Astrocyte of the cerebellum (primary cell): ENCODE data around the gene SHISA6.

Experiments used
- DNase-seq: peaks from one replicate; pipeline ENCODE4 v3.0.0-alpha.2; 2011; ENCODE audit warnings: low read depth
- H3K4me3 ChIP-seq: 2 replicates; pipeline ENCODE4 v1.5.1; 2011; ENCODE audit warnings: mild to moderate bottlenecking, low read depth, low read length, moderate library complexity
- in situ Hi-C: cut with HindIII; loops from 2 replicates; pipeline ENCODE4 v1.10.0; 2017; ENCODE audit warnings: low sequenced_read_pairs
- TF ChIP-seq, protein P1 (sequence below): IDR thresholded peaks from 2 replicates; pipeline ENCODE4 v1.5.1; 2012; ENCODE audit warnings: low read length, low read depth, moderate library complexity, mild to moderate bottlenecking; ENCODE audit errors: missing control alignments

The SHISA6 gene

GRCh38 chr17:11340803-11341202 is 99.8 kb downstream of the SHISA6 start:
- TF ChIP-seq, protein P1, sequence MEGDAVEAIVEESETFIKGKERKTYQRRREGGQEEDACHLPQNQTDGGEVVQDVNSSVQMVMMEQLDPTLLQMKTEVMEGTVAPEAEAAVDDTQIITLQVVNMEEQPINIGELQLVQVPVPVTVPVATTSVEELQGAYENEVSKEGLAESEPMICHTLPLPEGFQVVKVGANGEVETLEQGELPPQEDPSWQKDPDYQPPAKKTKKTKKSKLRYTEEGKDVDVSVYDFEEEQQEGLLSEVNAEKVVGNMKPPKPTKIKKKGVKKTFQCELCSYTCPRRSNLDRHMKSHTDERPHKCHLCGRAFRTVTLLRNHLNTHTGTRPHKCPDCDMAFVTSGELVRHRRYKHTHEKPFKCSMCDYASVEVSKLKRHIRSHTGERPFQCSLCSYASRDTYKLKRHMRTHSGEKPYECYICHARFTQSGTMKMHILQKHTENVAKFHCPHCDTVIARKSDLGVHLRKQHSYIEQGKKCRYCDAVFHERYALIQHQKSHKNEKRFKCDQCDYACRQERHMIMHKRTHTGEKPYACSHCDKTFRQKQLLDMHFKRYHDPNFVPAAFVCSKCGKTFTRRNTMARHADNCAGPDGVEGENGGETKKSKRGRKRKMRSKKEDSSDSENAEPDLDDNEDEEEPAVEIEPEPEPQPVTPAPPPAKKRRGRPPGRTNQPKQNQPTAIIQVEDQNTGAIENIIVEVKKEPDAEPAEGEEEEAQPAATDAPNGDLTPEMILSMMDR = no peak
- H3K4me3 ChIP-seq = no peak overlapping the region
- no peak for DNase-seq
- in situ Hi-C loops = no loop called here

DNA sequence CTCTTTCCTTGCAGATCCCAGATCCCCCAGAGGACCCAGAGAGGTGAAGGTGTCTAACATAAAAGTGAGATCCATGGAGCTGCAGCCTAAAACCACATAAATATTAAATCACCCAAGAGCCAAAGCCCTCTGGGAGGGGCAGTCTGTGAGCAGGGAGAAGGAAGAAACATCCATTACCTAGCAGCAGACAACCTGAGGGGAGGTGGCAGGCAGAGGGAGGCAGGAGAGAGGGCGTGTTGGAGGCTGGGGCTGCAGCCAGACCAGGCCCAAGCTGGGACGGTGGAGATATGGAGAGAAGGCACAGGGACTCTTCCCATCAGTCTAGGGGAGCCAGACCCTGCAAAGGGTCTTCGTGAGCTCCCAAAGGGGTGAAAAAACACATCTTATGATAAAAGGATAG is 101.1 kb downstream of the SHISA6 start:
- H3K4me3 ChIP-seq = no peak overlapping the region
- TF ChIP-seq, protein P1 = no peak
- DNase-seq = no peak
- in situ Hi-C loops = no loop called here

GRCh38 chr17:11349106-11349505 is 108.1 kb downstream of the SHISA6 start:
- TF ChIP-seq, protein P1 = no peak
- in situ Hi-C loops = no loop called here
- no peak for DNase-seq
- no peak overlapping the region for H3K4me3 ChIP-seq

- TF ChIP-seq, protein P1 = no peak
- H3K4me3 ChIP-seq = no peak overlapping the region
- DNase-seq = no peak
- in situ Hi-C loops = no loop called here
Observed at GRCh38 chr17:11351479-11351878, 110.5 kb downstream of the SHISA6 start.

GRCh38 chr17:11353601-11354000 is 112.6 kb downstream of the SHISA6 start:
- DNase-seq = no peak
- TF ChIP-seq, protein P1 = no peak
- in situ Hi-C loops = no loop called here

DNA sequence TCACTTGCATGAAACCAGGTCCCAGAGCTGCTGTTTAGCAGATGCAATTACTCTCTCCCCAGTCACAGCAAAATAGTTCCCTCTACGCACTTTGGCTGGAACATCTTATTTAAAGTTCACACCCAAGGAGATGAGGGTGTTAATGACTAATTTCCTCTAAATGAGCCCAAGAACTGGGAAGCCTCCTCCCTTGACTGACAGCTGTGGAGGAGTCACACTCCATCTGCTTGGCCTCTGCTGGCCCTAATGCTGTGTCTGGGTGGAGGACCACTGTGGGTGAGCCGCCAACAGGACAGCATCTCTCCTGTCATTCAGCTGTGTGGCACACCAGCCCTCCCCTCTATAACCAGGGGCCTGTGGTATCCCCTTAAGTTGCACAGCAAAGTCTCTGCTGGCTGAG is 115.4 kb downstream of the SHISA6 start:
- no peak for DNase-seq
- H3K4me3 ChIP-seq = no peak overlapping the region
- TF ChIP-seq, protein P1 = no peak
- in situ Hi-C loops = no loop called here

More at GRCh38 chr17:11353601-11354000, 112.6 kb downstream of the SHISA6 start:
- no peak overlapping the region for H3K4me3 ChIP-seq
